GM15510 (cell line): ENCODE data around the gene FCER2.

Experiments
- POLR2A ChIP-seq: IDR thresholded peaks from 3 replicates; pipeline ENCODE4 v1.6.1; 2011; ENCODE audit warnings: borderline replicate concordance; ENCODE audit not compliant: insufficient read length; ENCODE audit errors: extremely low read depth

FCER2 gene

DNA sequence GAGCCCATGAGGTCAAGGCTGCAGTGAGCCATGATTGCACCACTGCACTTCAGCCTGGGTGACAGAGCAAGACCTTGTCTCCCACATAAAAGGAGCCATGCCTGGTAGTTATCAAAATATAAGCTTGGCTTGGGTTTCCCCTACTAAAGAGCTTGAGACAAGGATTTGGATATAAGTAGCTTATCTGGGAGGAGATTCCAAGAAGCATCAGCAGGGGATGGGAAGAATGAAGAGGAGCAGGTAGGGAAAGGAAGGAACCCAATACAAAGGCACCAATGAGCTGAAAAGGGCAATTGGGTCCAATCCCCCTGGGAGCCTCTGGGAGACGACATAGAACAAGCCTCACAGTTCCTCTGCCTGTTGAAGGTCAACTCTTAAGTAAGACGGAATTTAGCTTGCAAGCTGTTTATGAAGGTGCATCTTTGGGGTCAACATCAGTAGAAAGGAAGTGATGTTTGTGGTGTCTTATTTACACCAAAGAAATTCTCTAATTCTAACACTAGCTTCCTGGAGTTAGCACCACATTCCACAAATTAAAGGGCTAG lies 37.4 kb upstream of the FCER2 start:
- TF ChIP-seq POLR2A: no peak

DNA sequence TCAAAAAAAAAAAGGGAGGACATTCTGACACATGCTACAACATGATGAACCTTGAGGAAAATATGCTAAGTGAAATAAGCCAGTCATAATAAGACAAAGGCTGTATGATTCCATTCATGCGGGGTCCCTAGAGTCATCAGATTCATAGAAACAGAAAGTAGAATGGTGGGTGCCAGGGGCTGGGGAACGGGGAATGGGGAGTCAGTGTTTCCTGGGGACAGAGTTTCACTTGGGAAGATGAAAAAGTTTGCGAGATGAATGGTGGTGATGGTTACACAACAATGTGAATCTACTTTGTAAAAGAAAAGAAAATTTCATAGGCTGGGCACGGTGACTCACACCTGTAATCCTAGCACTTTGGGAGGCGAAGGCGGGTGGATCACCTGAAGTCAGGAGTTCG lies 36.1 kb upstream of the FCER2 start:
- TF ChIP-seq POLR2A: no peak

DNA sequence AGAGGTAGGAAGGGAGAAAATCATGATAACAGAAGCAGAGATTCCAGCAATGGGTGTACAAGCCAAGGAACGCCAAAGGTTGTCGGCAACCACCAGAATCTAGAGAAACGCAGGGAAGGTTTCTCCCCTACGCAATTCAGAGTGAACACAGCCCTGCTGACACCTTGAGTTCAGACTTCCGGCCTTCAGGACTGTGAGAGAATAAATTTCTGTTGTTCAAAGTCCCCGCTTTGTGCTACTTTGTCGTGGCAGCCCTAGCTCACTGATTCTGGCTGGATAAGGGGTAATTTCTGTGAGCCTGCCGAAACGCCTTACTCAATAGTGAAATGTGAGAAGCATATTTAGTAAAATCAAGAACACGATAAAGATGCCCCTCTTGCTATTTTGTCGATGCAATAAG lies 35.3 kb upstream of the FCER2 start:
- TF ChIP-seq POLR2A: no peak

DNA sequence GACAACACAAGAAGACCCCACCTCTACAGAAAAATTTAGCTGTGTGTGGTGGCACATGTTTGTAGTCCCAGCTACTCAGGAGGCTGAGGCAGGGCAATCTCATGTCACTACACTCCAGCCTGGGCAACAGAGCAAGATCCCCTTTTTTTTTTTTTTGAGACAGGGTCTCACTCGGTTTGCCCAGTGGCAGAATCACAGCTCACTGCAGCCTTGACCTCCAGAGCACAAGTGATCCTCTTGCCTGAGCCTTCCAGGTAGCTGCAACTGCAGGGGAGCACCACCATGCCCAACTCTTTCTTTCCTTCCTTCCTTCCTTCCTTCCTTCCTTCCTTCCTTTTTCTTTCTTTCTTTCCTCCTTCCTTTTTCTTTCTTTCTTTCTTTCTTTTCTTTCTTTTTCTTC lies 34.2 kb upstream of the FCER2 start:
- TF ChIP-seq POLR2A: no peak

DNA sequence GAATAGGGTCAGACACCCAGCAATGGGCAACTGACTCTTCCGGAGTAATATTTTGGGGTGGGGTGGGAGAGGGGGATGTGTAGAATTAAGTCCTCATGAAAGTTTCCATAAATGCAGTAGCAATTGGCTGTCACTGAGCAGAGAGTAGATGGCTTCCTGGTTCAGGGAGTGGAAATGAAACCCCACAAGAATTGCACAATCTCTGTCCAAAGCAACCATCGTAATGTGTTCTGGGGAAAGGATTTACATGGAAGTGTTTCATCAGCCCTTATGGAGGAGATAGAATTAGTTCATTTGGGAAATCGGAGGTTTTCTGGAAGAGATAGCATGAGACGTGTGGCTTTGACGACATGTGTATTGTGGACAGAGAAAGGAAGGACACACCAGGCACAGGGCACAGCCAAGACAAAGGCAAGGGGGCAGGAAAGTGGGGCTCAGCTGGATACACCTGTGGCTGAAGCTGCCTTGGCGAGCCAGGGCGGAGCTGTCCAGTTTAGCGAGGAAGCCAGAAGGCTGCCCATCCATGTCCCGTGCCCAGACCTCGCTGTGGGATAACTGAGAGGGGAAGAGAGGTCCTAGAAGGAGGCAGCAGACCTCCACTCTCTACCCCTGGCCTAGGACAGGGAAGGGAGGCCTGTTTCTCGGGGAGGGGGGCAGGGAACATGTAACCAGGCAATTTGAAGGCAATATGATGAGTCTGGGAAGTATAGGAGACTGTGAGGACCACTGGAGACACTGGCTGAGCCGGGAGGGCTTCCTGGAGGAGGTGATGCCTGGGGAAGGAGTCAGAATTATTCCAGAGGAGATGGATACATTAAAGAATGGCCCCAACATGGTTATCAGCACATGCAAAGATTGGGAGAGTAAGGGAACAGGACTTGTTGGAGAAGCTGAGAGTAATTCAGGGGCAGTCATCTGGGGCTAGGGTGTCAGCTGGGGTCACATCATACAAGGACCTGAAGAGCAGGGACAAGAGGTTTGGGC lies 32.6 kb upstream of the FCER2 start:
- TF ChIP-seq POLR2A: no peak

DNA sequence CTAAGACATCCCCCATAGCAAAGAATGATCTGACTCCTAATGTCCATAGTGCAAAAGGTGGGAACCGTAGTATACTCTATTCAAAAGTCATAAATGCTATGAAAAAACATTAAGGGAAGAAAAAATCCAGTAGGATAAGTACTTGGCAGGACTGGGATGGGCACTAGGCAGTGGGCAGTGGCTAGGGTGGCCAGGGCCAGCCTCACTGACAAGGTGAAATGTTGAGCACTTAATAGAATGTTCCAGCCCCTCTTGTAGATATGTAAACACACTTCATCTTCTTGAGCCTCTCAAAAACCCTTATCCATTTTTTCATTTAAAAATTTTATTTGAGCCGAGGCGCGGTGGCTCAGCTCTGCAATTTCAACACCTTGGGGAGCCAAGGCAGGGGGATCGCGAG lies 31.4 kb upstream of the FCER2 start:
- TF ChIP-seq POLR2A: no peak

DNA sequence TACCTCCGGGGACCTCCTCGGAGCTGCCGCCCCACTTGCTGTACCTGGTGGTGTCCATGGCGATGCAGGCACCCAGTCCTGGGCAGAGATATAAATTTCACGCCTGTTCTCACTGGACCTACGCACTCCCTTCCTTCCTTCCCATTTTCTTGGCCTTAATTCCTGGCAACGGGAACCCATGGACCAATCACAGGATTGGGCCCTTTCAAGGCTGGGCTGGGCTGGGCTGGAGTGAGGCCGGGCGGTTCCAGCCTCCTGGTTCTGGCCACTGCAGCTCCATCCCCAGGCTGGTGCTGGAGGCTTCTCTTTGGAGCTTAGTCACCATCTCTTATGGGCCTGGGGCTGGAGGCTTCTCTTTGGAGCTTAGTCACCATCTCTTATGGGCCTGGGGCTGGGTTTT lies 30.1 kb upstream of the FCER2 start, which contains the start of gene CLEC4G:
CLEC4G (minus strand) TSS at position 66 of the 400 bp plus-strand sequence; CDS start at position 58, 8 bp downstream.
- TF ChIP-seq POLR2A: no peak

DNA sequence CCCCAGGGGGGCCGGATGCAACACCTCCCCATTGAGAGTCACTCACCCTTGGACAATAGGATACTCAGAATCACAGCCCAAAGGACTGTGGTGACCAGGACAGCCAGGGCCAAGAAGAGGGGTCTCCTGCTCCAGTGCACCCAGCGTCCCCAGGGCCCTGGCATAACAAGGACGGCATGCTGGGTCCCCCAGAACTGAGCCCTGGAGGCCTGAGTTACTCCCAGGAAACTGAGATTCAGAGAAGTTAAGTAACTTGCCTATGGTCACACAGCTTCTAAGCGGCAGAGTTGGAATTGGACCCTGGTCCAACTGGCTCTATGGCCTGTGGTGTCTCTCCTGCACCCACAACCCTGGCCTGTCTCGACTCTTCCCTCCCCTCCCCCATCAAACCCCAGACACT lies 29.7 kb upstream of the FCER2 start:
- no peak for TF ChIP-seq POLR2A

DNA sequence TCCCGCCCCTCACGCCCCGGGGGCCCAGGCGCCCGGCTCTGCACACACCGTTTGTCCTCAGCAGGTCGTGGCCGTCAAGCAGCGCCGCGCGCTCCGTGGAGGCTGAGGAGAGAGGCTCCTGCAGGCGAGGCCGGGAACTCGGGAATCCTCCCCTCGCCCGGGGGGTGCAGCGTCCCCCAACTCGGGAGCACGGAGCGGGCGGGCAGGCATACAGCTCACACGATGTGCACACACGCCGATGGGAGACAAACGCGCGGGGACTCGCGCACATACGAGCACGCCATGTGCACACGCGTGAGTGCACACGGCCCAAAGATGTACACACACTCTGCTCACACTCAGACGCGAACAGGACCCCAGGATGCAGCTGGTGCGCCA lies 29.3 kb upstream of the FCER2 start:
- TF ChIP-seq POLR2A: no peak

DNA sequence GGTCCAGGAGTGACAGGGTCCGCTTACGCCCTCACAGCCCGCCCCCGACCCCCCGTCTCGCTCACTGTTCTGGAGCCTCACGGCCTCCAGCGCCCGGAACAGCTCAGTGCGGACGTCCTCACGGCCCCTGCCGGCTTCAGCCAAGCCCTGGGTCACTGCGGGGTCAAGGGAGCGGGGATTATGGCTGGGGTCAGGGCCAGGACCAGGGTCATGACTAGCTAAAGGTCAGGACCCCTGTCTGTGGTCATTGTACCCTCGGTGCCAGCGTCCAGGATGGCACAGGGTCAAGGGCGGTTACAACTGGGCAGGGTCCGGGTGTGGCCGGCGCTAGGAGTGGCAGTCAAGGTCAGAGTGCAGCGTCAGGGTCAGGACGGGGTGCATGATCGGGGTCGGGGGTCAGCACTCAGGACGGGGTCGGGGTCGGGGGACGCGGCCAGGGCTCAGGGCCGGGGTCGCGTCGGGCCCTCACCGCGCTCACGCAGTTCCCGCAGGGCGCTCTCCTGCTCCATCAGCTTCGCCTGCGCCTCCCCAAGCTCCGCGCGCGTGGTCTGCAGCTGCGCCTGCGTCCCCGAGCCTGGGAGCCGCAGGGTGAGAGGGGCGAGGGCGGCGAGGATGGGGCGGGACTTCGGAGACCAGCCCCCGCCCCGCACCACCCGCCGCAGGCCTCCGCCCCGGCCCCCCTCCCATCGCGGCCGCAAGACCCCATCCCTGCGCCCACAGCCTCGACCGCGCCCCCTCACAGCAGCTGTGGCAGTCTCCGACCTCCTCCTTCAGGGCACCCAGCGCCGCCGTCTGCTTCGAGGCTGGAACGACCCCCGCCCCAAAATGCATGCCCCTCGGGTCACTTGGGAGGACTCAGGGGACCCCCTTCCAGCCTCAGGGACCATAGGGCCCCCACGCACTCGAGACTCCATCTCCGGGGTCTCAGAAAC lies 28.6 kb upstream of the FCER2 start:
- TF ChIP-seq POLR2A: no peak

DNA sequence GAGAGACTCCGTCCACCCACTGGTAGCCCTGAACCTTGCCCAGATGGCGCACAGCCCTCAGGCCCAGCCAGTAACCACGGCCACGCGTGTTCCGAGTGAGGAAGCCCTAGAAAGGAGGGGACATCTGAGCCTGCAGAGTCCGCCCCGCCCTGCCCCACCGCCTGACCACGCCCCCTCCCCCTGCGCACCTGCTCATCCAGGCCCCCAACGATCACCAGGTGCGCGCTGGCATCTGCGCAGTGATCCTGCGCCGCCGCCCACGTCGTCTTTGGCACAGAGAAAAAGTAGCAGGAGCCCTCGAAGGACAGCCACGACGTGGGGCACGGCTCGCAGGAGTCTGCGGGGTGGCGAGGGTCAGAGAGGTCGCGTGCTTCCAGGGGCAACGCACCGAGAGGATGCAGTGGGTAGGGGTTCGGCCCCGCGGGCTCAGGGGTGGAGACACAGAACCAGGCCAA lies 27.9 kb upstream of the FCER2 start:
- TF ChIP-seq POLR2A: no peak

DNA sequence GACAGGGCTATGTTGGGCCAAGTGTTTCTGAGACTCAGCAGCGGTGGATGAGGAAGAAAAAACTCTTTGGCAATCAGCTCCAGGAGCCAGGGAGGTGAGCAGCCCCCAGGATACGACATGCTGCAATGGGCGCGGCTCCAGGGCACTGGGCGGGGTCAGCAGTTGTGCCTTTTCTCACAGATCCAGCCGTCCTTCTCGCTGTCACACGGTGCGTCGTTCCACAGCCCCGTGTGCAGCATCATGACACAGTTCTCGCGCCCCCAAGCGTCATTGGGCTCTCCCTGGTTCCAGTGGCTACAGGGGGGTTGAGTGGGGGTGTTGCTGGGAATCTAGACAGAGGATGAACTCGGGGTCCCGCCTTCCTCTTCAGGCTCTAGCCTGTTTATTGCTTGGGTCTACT lies 27.3 kb upstream of the FCER2 start:
- TF ChIP-seq POLR2A: no peak

DNA sequence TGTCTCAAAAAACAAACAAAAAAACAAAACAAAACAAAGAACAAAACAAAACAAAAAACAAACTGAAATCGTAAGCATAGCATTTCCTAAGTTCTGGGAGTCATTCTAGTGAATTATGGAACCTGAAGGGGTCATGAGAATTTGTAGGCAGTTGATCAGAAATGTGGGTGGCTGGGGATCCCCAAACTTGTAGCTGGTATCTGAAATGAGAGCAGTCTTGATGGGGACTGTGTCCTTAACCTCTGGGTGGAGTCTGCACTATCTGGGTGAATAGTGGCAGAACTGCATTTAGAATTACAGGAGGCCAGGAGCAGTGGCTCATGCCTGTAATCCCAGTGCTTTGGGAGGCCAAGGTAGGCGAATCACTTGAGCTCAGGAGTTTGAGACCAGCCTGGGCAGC lies 23.9 kb upstream of the FCER2 start:
- TF ChIP-seq POLR2A: no peak

DNA sequence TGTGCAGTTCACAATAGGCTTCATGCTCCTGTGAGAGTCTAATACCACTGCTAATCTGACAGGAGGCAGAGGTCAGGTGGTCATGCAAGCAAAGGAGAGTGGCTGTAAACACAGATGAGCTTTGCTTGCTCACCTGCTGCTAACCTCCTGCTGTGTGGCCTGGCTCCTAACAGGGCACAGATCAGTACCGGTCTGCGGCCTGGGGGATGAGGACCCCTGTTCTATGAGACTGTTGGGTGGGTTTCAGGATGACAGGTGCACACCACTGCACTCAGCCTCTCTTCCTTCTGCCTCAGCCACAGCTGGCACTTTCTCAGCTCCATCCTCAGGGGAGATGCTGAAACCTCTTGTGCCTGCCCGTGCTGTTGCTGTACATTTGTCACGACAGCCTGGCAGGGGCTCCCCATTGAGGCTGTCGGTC lies 20.3 kb upstream of the FCER2 start:
- TF ChIP-seq POLR2A: no peak

DNA sequence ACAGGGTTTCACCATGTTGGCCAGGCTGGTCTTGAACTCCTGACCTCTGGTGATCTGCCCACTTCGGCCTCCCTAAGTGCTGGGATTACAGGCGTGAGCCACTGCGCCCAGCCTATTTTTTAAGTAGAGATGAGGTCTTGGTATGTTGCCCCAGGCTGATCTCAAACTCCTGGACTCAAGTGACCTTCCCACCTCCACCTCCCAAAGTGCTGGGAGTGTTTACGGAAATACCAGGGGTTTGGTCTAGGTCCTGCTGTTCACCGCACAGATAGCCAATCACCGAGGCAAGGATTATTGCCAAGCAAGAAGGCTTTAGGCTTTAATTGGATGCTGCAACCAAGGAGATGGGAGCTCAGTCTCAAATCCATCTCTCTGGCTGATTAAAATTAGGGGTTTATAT lies 18.4 kb upstream of the FCER2 start:
- no peak for TF ChIP-seq POLR2A
